ENCODE data around the gene HPSE2. TPM values are rescaled to one million over a fixed set of nuclear protein-coding genes. Genes with fewer than 3 reads are reported as not detected.

Gene HPSE2
- polyA plus RNA-seq, 2 of the 4 experiments (the other 2 are of a cell fraction) = not detected

- no peak for TF ChIP-seq REST (IDR thresholded peaks at IDR 0.05)
- no peak for TF ChIP-seq POLR2A (IDR thresholded peaks at IDR 0.05; ENCODE audit: low read length)
- TF ChIP-seq CBX8 (IDR thresholded peaks at IDR 0.05) = no peak
- no peak for TF ChIP-seq HEYL (CRISPR knock-in tag; IDR thresholded peaks at IDR 0.05)
Measured at GRCh38 chr10:98916526-98917125, 319.0 kb downstream of the HPSE2 start (continued).

- FAIRE-seq (no peak), DNase-seq (ENCODE audit: low read depth in 1 of 2, low spot score in 1 of 2) (no peak), ATAC-seq (no peak)
- H3K4me2 ChIP-seq = no peak overlapping the region
- H3K4me1 ChIP-seq = no peaks in the 10 kb centered on the region
- no peak overlapping the region for H3K4me3 ChIP-seq
- ChIA-PET POLR2A (no interaction called here), CTCF (no interaction called here)
- WGBS (ENCODE audit: missing lambda C conversion rate) = 0% methylated on average over 1 of the region's 1 CpG
- no peak for TF ChIP-seq FOXS1 (CRISPR knock-in tag; IDR thresholded peaks at IDR 0.05)
- TF ChIP-seq HOXB5 (CRISPR knock-in tag; IDR thresholded peaks at IDR 0.05) = no peak
- TF ChIP-seq SREBF2 (IDR thresholded peaks at IDR 0.05) = no peak
- TF ChIP-seq POLR2A (IDR thresholded peaks at IDR 0.05; ENCODE audit: low read length) = no peak
- no peak for TF ChIP-seq JUNB (IDR thresholded peaks at IDR 0.05)
- TF ChIP-seq ZC3H11A (IDR thresholded peaks at IDR 0.05) = no peak
- TF ChIP-seq MAX (IDR thresholded peaks at IDR 0.05) = no peak
- no peak for TF ChIP-seq MAZ (IDR thresholded peaks at IDR 0.05; ENCODE audit: borderline replicate concordance, low read depth, low read length)
- TF ChIP-seq ZFP36 (IDR thresholded peaks at IDR 0.05; ENCODE audit: borderline replicate concordance, partially characterized antibody) = no peak
- TF ChIP-seq RAD21 (conservative IDR thresholded peaks at IDR 0.05 in 1 of 2, IDR thresholded peaks at IDR 0.05 in 1 of 2) = no peak
- no peak for TF ChIP-seq RNF2 (IDR thresholded peaks at IDR 0.05; ENCODE audit: borderline replicate concordance, low read depth)
- no peak for TF ChIP-seq BCL3 (IDR thresholded peaks at IDR 0.05)
- no peak for TF ChIP-seq ELK1 (IDR thresholded peaks at IDR 0.05; ENCODE audit: low read depth, low read length)
- TF ChIP-seq HES2 (IDR thresholded peaks at IDR 0.05) = no peak
- TF ChIP-seq TFCP2L1 (CRISPR knock-in tag; IDR thresholded peaks at IDR 0.05) = no peak
- TF ChIP-seq CBX2 (IDR thresholded peaks at IDR 0.05; ENCODE audit: borderline replicate concordance, low read depth) = no peak
- TF ChIP-seq HOXB13 (CRISPR knock-in tag; IDR thresholded peaks at IDR 0.05; ENCODE audit: low read depth) = no peak
- no peak overlapping the region for H3K27ac ChIP-seq
- no peaks in the 10 kb centered on the region for H3K9me3 ChIP-seq
Measured at GRCh38 chr10:98915911-98916310, 319.7 kb downstream of the HPSE2 start.

Measured in A549 (cell line).